Breast epithelium (tissue), 3 donors: ENCODE results near the gene NOD1.

ENCODE experiments used
- CTCF ChIP-seq, 3 donors: fragments of 450-650 bp; IDR thresholded peaks; one replicate each; pipeline ENCODE4 v1.5.1; 2016 to 2017; ENCODE audit warnings: antibody characterized with exemption in 3 of 3, mild to moderate bottlenecking in 3 of 3, moderate library complexity in 3 of 3
- POLR2A ChIP-seq: fragments of 450-650 bp; IDR thresholded peaks from one replicate; pipeline ENCODE4 v1.6.1; 2016; ENCODE audit warnings: antibody characterized with exemption, mild to moderate bottlenecking, moderate library complexity
- POLR2AphosphoS5 ChIP-seq, 3 donors: sonication (generic); formaldehyde crosslinking; IDR thresholded peaks; one replicate each; pipeline ENCODE4 v1.6.1; 2017; ENCODE audit warnings: antibody characterized with exemption in 3 of 3

- no peak for TF ChIP-seq POLR2AphosphoS5 (IDR thresholded peaks at IDR 0.05)
- TF ChIP-seq CTCF (IDR thresholded peaks at IDR 0.05), result no peak
- no peak for TF ChIP-seq POLR2A
Observed at GRCh38 chr7:30523466-30523865, 44.9 kb upstream of the NOD1 start.
